ENCODE results near the gene ZMYND8.

Gene ZMYND8

DNA sequence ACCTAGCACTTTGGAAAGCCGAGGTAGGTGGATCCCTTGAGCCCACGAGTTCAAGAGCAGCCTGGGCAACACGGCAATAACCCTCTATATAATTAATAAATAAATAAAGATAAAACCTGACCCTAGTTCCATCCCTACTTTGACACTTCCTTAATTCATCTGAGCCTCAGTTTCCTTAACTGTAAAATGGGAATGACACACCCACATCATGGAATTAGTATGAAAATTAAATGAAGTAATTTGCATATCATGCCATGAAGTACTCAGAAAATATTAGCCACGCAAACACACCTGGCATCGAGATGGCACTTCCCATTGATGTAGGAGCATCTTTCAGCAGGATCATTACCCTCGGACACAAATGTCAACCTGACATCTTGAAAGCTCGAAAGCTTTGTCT, 19.1 kb downstream of the ZMYND8 start:
- DNase-seq (ENCODE audit: low spot score in 2 of 2) (no peak), ATAC-seq (ENCODE audit: low read depth) (no peak)
- no peak overlapping the region for H3K4me3 Mint-ChIP-seq
- H3K9me3 Mint-ChIP-seq = no peaks in the 10 kb centered on the region
- no peaks in the 10 kb centered on the region for H3K27me3 Mint-ChIP-seq
- no peak overlapping the region for H3K27ac Mint-ChIP-seq
- peaks cover 27% of the 10 kb centered on the region for H3K4me1 Mint-ChIP-seq
- H3K36me3 Mint-ChIP-seq = peaks cover 15% of the 10 kb centered on the region

DNA sequence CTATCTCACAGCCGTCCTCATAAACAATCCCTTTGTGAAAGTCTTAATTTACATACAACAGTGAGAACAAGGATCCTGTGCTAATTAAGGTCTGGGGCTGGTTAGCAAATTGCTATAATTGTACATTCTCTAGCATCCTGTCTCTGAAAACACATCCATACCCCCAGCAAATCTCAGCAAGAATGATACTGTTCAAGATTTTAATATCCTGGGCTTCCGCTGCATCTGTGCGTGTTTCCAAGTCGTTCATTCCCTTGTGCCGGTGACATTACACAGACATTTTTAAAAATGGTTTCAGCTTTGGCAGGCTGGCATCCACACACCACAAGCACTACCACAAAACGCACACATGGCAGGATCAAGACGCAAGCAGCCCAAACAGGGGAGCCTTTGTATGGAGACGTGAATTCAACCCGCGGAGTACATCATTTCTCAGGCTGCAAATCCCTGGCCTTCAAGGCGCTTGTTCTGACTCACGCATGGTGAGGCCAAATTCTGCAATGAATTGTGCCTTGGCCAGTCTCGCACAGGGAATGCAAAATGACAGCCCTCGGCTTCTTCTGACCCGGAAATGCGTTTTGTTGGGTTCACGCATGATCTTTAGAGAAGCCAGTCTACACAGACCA, 20.3 kb downstream of the ZMYND8 start:
- peak overlapping the region; percentile 89 for H3K27ac Mint-ChIP-seq
- peaks cover 34% of the 10 kb centered on the region for H3K4me1 Mint-ChIP-seq
- peaks cover 23% of the 10 kb centered on the region for H3K36me3 Mint-ChIP-seq
- ATAC-seq (ENCODE audit: low read depth) (no peak), DNase-seq (ENCODE audit: low spot score in 2 of 2) (no peak)
- H3K9me3 Mint-ChIP-seq = no peaks in the 10 kb centered on the region
- H3K4me3 Mint-ChIP-seq = peak overlapping the region; percentile 62
- H3K27me3 Mint-ChIP-seq = no peaks in the 10 kb centered on the region

DNA sequence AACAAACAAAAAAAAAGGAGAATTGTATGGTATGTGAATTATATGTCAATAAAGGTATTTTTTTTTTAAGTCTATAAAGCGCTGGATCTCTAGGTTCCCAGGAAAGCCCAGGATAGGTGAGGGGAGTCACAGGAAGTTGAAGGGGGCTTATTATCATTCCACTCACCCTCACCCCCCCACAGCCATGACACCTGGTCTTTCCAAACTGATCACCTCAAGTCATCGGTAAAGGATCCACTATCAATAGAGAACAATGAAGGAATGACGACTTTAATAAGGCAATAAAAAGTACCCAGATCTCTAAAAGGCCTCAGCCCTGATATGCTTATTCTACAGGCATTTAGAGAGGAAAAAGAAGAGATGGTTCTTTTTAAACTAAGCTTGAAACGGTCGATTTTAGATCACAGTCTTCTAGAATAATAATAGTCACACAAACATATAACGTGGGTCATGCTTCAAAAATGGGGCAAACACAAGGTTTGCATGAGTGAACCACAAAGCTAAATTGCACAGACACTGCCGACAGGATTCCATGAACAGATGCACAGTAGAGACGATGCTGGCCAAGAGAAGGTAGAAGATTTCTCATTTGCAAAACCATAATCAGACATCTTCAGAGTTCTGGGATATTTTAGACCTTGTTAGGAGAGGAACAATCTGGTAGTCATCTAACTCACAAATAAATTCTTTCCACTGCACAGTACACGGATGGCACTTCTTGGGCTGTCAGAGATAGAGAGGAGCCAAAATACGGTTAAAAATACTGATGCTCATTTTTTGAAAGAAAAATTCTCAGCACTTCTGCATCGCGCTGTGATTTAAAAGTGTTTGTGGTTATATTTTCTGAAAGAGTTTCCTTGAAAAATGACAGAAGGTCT, 21.0 kb downstream of the ZMYND8 start:
- H3K4me1 Mint-ChIP-seq = peaks cover 40% of the 10 kb centered on the region
- no peaks in the 10 kb centered on the region for H3K9me3 Mint-ChIP-seq
- H3K27me3 Mint-ChIP-seq = no peaks in the 10 kb centered on the region
- peaks cover 24% of the 10 kb centered on the region for H3K36me3 Mint-ChIP-seq
- peak overlapping the region; percentile 62 for H3K4me3 Mint-ChIP-seq
- no peak for DNase-seq (ENCODE audit: low spot score in 2 of 2)
- H3K27ac Mint-ChIP-seq = peak overlapping the region; percentile 89
- peak; percentile 37 for ATAC-seq (ENCODE audit: low read depth)

GRCh38 chr20:47334022-47334551, 22.4 kb downstream of the ZMYND8 start:
- no peaks in the 10 kb centered on the region for H3K27me3 Mint-ChIP-seq
- peak overlapping the region; percentile 66 for H3K4me3 Mint-ChIP-seq
- H3K4me1 Mint-ChIP-seq = peaks cover 40% of the 10 kb centered on the region
- no peak for DNase-seq (ENCODE audit: low spot score in 2 of 2)
- H3K27ac Mint-ChIP-seq = peak overlapping the region; percentile 94
- H3K9me3 Mint-ChIP-seq = no peaks in the 10 kb centered on the region
- peak; percentile 66 for ATAC-seq (ENCODE audit: low read depth)
- peaks cover 24% of the 10 kb centered on the region for H3K36me3 Mint-ChIP-seq

- Mint-ChIP-seq H3K9me3 (no peaks in the 10 kb centered on the region), H3K27ac (peak overlapping the region; percentile 56), H3K4me1 (peaks cover 40% of the 10 kb centered on the region), H3K4me3 (no peak overlapping the region), H3K27me3 (no peaks in the 10 kb centered on the region), H3K36me3 (peaks cover 23% of the 10 kb centered on the region)
- DNase-seq (ENCODE audit: low spot score in 2 of 2) = no peak
- no peak for ATAC-seq (ENCODE audit: low read depth)
These were observed 23.9 kb downstream of the ZMYND8 start for GRCh38 chr20:47332381-47333206.

- Mint-ChIP-seq H3K27me3 (no peaks in the 10 kb centered on the region), H3K4me3 (no peak overlapping the region), H3K36me3 (peaks cover 26% of the 10 kb centered on the region), H3K9me3 (no peaks in the 10 kb centered on the region), H3K4me1 (peaks cover 37% of the 10 kb centered on the region), H3K27ac (peak overlapping the region; percentile 56)
- DNase-seq (ENCODE audit: low spot score in 2 of 2) (no peak), ATAC-seq (ENCODE audit: low read depth) (no peak)
These were observed 25.4 kb downstream of the ZMYND8 start for GRCh38 chr20:47330933-47331708.

DNA sequence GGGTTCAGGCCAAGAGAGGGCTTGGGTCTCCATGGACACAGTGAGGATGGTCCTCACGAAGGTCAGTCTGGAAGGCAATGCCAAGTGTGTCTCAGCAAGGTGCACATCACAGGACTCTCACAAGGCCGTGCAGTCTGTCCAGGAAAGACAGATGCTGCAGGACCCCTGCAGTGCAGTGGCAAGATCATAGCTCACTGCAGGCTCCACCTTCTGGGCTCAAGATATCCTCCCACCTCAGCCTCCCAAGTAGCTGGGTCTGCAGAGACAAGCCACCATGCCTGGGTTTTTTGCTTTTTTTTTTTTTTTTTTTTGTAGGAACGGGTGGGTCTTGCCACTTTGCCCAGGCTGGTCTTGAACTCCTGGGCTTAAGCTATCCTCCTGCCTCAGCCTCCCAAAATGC, 26.4 kb downstream of the ZMYND8 start:
- H3K36me3 Mint-ChIP-seq = peaks cover 30% of the 10 kb centered on the region
- H3K4me1 Mint-ChIP-seq = peaks cover 32% of the 10 kb centered on the region
- no peaks in the 10 kb centered on the region for H3K9me3 Mint-ChIP-seq
- ATAC-seq (ENCODE audit: low read depth) (no peak), DNase-seq (ENCODE audit: low spot score in 2 of 2) (no peak)
- H3K27ac Mint-ChIP-seq = no peak overlapping the region
- H3K27me3 Mint-ChIP-seq = no peaks in the 10 kb centered on the region
- no peak overlapping the region for H3K4me3 Mint-ChIP-seq

DNA sequence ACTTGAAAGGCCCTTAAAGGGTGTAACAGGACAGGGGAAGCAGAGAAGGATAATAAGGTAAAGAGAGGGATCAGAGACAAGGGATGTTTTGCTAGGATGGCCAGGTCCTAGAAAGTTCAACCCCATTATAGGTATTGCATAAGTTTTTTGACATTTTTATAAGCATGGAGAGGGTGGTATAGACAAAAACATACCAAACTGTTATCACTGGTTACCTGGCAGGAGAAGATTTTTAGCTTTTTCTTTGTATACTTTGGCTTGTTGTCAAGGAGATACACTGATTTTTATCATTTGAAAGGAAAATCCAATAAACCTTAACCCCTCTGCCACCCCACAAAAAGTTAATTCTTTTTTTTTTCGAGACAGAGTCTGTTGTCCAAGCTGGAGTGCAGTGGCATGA, 28.4 kb downstream of the ZMYND8 start:
- Mint-ChIP-seq H3K27me3 (no peaks in the 10 kb centered on the region), H3K36me3 (peaks cover 28% of the 10 kb centered on the region), H3K4me3 (no peak overlapping the region), H3K4me1 (peaks cover 32% of the 10 kb centered on the region), H3K9me3 (no peaks in the 10 kb centered on the region), H3K27ac (no peak overlapping the region)
- DNase-seq (ENCODE audit: low spot score in 2 of 2) (no peak), ATAC-seq (ENCODE audit: low read depth) (no peak)

- peaks cover 28% of the 10 kb centered on the region for H3K36me3 Mint-ChIP-seq
- DNase-seq (ENCODE audit: low spot score in 2 of 2) (no peak), ATAC-seq (ENCODE audit: low read depth) (no peak)
- H3K9me3 Mint-ChIP-seq = no peaks in the 10 kb centered on the region
- H3K27ac Mint-ChIP-seq = no peak overlapping the region
- H3K4me3 Mint-ChIP-seq = no peak overlapping the region
- H3K27me3 Mint-ChIP-seq = no peaks in the 10 kb centered on the region
- H3K4me1 Mint-ChIP-seq = peaks cover 30% of the 10 kb centered on the region
These were observed 28.8 kb downstream of the ZMYND8 start for GRCh38 chr20:47327711-47328110.

DNA sequence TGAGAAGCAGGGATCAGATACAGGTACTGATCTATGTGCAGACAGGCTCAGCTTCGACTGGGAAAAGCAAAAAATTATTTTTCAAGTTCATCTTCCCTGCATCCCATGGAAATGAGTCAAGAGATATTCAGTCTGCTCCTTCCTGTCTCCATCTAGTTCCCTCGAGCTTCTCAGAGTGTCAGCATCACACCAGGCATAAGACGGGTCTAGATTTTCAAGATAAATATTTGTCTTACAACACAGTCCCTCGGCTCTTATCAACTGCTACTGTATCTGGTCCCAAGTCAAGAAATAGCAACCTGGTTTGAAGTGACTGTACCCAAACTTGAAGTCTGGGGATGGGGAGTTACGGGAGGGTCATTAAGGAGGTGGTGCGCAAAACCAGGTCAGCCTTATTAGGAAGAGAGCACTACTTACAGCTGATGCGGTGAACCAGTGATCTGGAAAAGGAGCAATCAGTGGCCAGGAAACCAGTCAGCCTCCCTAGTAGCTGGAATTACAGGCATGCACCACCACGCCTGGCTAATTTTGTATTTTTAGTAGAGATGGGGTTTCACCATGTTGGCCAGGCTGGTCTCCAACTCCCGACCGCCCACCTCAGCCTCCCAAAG, 29.7 kb downstream of the ZMYND8 start:
- H3K9me3 Mint-ChIP-seq = no peaks in the 10 kb centered on the region
- ATAC-seq (ENCODE audit: low read depth) = no peak
- no peaks in the 10 kb centered on the region for H3K27me3 Mint-ChIP-seq
- peaks cover 26% of the 10 kb centered on the region for H3K36me3 Mint-ChIP-seq
- DNase-seq (ENCODE audit: low spot score in 2 of 2) = no peak
- peaks cover 27% of the 10 kb centered on the region for H3K4me1 Mint-ChIP-seq
- peak overlapping the region; percentile 67 for H3K27ac Mint-ChIP-seq
- H3K4me3 Mint-ChIP-seq = no peak overlapping the region

DNA sequence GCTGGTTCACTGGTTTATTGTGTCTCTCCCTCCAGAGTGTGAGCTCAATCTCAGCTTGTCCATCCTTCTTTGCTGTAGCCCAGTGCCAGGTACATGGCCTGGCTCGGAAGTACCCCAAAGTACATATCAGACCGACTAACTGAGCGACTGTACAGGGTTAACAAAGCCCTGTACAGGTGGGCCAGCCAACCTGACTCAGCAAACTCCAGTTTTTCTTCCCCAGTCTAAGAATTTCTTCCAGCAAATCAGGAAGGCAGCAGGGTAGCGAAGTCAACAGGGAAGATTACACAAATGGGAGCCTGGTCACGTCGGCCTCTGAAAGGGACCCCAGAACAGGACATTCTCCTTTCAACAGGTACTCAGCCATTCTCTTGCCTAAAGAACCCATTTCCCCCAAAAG, 31.3 kb downstream of the ZMYND8 start:
- H3K36me3 Mint-ChIP-seq = peaks cover 18% of the 10 kb centered on the region
- peak overlapping the region; percentile 87 for H3K27ac Mint-ChIP-seq
- no peak overlapping the region for H3K4me3 Mint-ChIP-seq
- DNase-seq (ENCODE audit: low spot score in 2 of 2) (no peak), ATAC-seq (ENCODE audit: low read depth) (no peak)
- H3K4me1 Mint-ChIP-seq = peaks cover 25% of the 10 kb centered on the region
- no peaks in the 10 kb centered on the region for H3K9me3 Mint-ChIP-seq
- H3K27me3 Mint-ChIP-seq = no peaks in the 10 kb centered on the region

GRCh38 chr20:47320990-47321805, 35.3 kb downstream of the ZMYND8 start:
- DNase-seq (ENCODE audit: low spot score in 2 of 2) (no peak), ATAC-seq (ENCODE audit: low read depth) (no peak)
- Mint-ChIP-seq H3K4me3 (no peak overlapping the region), H3K27ac (peak overlapping the region; percentile 67), H3K4me1 (peaks cover 43% of the 10 kb centered on the region), H3K36me3 (peaks cover 12% of the 10 kb centered on the region), H3K27me3 (no peaks in the 10 kb centered on the region), H3K9me3 (no peaks in the 10 kb centered on the region)
